IMR-90 (cell line): ENCODE data around the gene PIM3. TPM values are rescaled to one million over a fixed set of nuclear protein-coding genes. Genes with fewer than 3 reads are reported as not detected.
"Not testable (repeated sequence)": the region's sequence is repeated elsewhere in the genome, so short reads cannot be mapped to it uniquely, and the experiment has no call there.

Experiments
- ATAC-seq: fragments of 200-7000 bp; cut with Tn5 transposase; 2 replicates; pipeline ENCODE4 v1.9.1; 2020; ENCODE audit warnings: low read depth, mild to moderate bottlenecking, moderate library complexity
- BruUV-seq: library from RNA; stranded (reverse); fragments of 400-500 nt; replicated peaks from 2 replicates; lab custom pipeline; 2021; lab: Mats Ljungman, UMichigan
- CTCF ChIA-PET: fragments of 300-600 bp; formaldehyde crosslinking; extraction: SDS; loops from one replicate; lab custom pipeline; 2021; ENCODE audit warnings: antibody characterized with exemption; lab: Yijun Ruan, JAX
- POLR2A ChIA-PET: fragments of 300-600 bp; sonication (Branson Sonifier 250); formaldehyde crosslinking; loops from one replicate; lab custom pipeline; 2022; ENCODE audit warnings: antibody characterized with exemption; ENCODE audit not compliant: unreplicated experiment; lab: Charles Lee
- DNase-seq: peaks from one replicate; pipeline ENCODE4 v3.0.0; 2013
- H2AFZ ChIP-seq: replicated peaks from 2 replicates; pipeline ENCODE3; 2013; ENCODE audit warnings: low read length, mild to moderate bottlenecking; ENCODE audit not compliant: poor library complexity
- H2AK5ac ChIP-seq: 2 replicates; pipeline ENCODE4 v1.6.1; 2013; ENCODE audit warnings: low read depth, low read length, inconsistent platforms
- H2AK9ac ChIP-seq: replicated peaks from 2 replicates; pipeline ENCODE3; 2013; ENCODE audit warnings: mild to moderate bottlenecking, low read depth, low read length, moderate library complexity; ENCODE audit not compliant: poor library complexity
- H2BK120ac ChIP-seq: 2 replicates; pipeline ENCODE4 v1.6.1; 2013; ENCODE audit warnings: low read depth, low read length, inconsistent platforms
- H2BK15ac ChIP-seq: 3 replicates; pipeline ENCODE4 v1.6.1; 2013; ENCODE audit warnings: low read depth, low read length, inconsistent platforms
- H2BK20ac ChIP-seq: 2 replicates; pipeline ENCODE4 v1.6.1; 2013; ENCODE audit warnings: low read depth, mild to moderate bottlenecking, inconsistent platforms, low read length, moderate library complexity
- H2BK5ac ChIP-seq: 2 replicates; pipeline ENCODE4 v1.6.1; 2013; ENCODE audit warnings: mild to moderate bottlenecking, low read depth, low read length, inconsistent platforms; ENCODE audit not compliant: poor library complexity, severe bottlenecking
- H3K14ac ChIP-seq: replicated peaks from 2 replicates; pipeline ENCODE4 v1.6.1; 2013; ENCODE audit warnings: low read depth, low read length, inconsistent platforms
- H3K18ac ChIP-seq: 2 replicates; pipeline ENCODE4 v1.6.1; 2013; ENCODE audit warnings: low read depth, low read length, control low read depth
- H3K23ac ChIP-seq: 2 replicates; pipeline ENCODE4 v1.6.1; 2013; ENCODE audit warnings: low read depth, low read length, inconsistent platforms
- H3K27ac ChIP-seq: 2 replicates; pipeline ENCODE4 v1.5.1; 2013; ENCODE audit warnings: mild to moderate bottlenecking, control low read depth, low read length; ENCODE audit not compliant: insufficient read depth
- H3K27me3 ChIP-seq: 2 replicates; pipeline ENCODE4 v1.6.1; 2013; ENCODE audit warnings: low read length; ENCODE audit not compliant: control insufficient read depth, insufficient read depth
- H3K36me3 ChIP-seq: 2 replicates; pipeline ENCODE4 v1.6.1; 2013; ENCODE audit warnings: low read length, mixed read lengths; ENCODE audit not compliant: control insufficient read depth, insufficient read depth
- H3K4ac ChIP-seq: 2 replicates; pipeline ENCODE4 v1.6.1; 2013; ENCODE audit warnings: low read depth, low read length, inconsistent platforms
- H3K4me1 ChIP-seq: 2 replicates; pipeline ENCODE4 v1.6.1; 2013; ENCODE audit warnings: low read length, mixed read lengths; ENCODE audit not compliant: control insufficient read depth, insufficient read depth
- H3K4me2 ChIP-seq: 2 replicates; pipeline ENCODE4 v1.6.1; 2013; ENCODE audit warnings: low read depth, mild to moderate bottlenecking, control low read depth, low read length, moderate library complexity
- H3K4me3 ChIP-seq: 2 replicates; pipeline ENCODE4 v1.5.1; 2013; ENCODE audit warnings: low read depth, mild to moderate bottlenecking, control low read depth, low read length, moderate library complexity; ENCODE audit not compliant: insufficient read depth
- H3K56ac ChIP-seq: 2 replicates; pipeline ENCODE4 v1.6.1; 2013; ENCODE audit warnings: low read length, inconsistent platforms; ENCODE audit not compliant: insufficient read depth; ENCODE audit errors: extremely low read depth
- H3K79me1 ChIP-seq, 2 experiments: 2 replicates each; pipeline ENCODE4 v1.6.1; 2013; ENCODE audit warnings: low read length in 2 of 2, inconsistent platforms in 1 of 2, low read depth in 1 of 2
- H3K9ac ChIP-seq: 2 replicates; pipeline ENCODE4 v1.6.1; 2013; ENCODE audit warnings: low read depth, low read length, control low read depth
- H3K9me1 ChIP-seq: 2 replicates; pipeline ENCODE4 v1.6.1; 2013; ENCODE audit warnings: low read length, inconsistent platforms; ENCODE audit not compliant: insufficient read depth
- H3K9me3 ChIP-seq: 2 replicates; pipeline ENCODE4 v1.6.1; 2013; ENCODE audit warnings: low read length; ENCODE audit not compliant: control insufficient read depth, insufficient read depth
- H4K20me1 ChIP-seq: 2 replicates; pipeline ENCODE4 v1.6.1; 2013; ENCODE audit warnings: low read length, inconsistent platforms; ENCODE audit not compliant: insufficient read depth
- H4K5ac ChIP-seq: 2 replicates; pipeline ENCODE4 v1.6.1; 2013; ENCODE audit warnings: mild to moderate bottlenecking, low read depth, low read length, control low read depth
- H4K8ac ChIP-seq, 2 experiments: 2 replicates each; pipeline ENCODE4 v1.6.1; 2013; ENCODE audit warnings: low read depth in 2 of 2, low read length in 2 of 2, control low read depth in 1 of 2, inconsistent platforms in 1 of 2
- H4K91ac ChIP-seq: 2 replicates; pipeline ENCODE4 v1.6.1; 2013; ENCODE audit warnings: low read depth, low read length, inconsistent platforms; ENCODE audit not compliant: insufficient read depth
- NFE2L2 ChIP-seq: fragments of 150-350 bp; IDR thresholded peaks from 2 replicates; pipeline ENCODE4 v1.6.1; 2016; ENCODE audit warnings: low read depth, mild to moderate bottlenecking, low read length
- POLR2A ChIP-seq: IDR thresholded peaks from 2 replicates; pipeline ENCODE4 v1.6.1; 2012; ENCODE audit warnings: mild to moderate bottlenecking, low read depth, low read length
- RAD21 ChIP-seq: IDR thresholded peaks from 2 replicates; pipeline ENCODE4 v1.6.1; 2012; ENCODE audit warnings: low read length, improper control_type of control experiment
- SMC3 ChIP-seq: fragments of 150-350 bp; IDR thresholded peaks from 2 replicates; pipeline ENCODE4 v1.6.1; 2016; ENCODE audit warnings: low read depth, mild to moderate bottlenecking, antibody characterized with exemption, low read length, moderate library complexity
- WGBS, 2 experiments: methylation state at CpG; one replicate each; pipeline versions ENCODE4 v1.1.5 to v1.1.7; 2013; ENCODE audit warnings: missing lambda C conversion rate in 2 of 2; ENCODE audit not compliant: insufficient read length in 1 of 2; ENCODE audit errors: extremely low coverage in 2 of 2; 5-methylcytosine and 5-hydroxymethylcytosine counted together
- dilution Hi-C: fragments of 300-500 bp; cut with HindIII; formaldehyde crosslinking; loops from one replicate; pipeline ENCODE4 v1.14.3; 2018; ENCODE audit warnings: low sequenced_read_pairs; ENCODE audit not compliant: unreplicated experiment
- in situ Hi-C: fragments of 300-500 bp; cut with MboI; formaldehyde crosslinking; loops from 3 replicates; pipeline ENCODE4 v1.14.3; 2019; ENCODE audit warnings: low sequenced_read_pairs, inconsistent platforms, mixed read lengths
- intact Hi-C: fragments of 100-400 bp; cut with micrococcal nuclease; formaldehyde crosslinking; loops from 2 replicates; pipeline ENCODE4 v1.10.0; 2022
- polyA plus RNA-seq, 3 experiments: library from polyadenylated mRNA; depleted of rRNA; stranded (reverse); fragments of >200 nt; gene quantifications; 2 replicates each; pipeline ENCODE4 v1.2.3, GENCODE V29; 2012; ENCODE audit warnings: low replicate concordance in 1 of 3
- total RNA-seq: library from RNA; depleted of rRNA; stranded (reverse); fragments of >200 nt; gene quantifications from 2 replicates; pipeline ENCODE4 v1.2.3, GENCODE V29; 2012

Gene PIM3
- total and polyA plus RNA-seq, 2 of the 4 experiments (the other 2 are of a cell fraction) = 8.6 to 24.7 TPM

- TF ChIP-seq POLR2A = no peak
- no peak for TF ChIP-seq SMC3
- no peak for TF ChIP-seq RAD21
- TF ChIP-seq NFE2L2 = no peak
- Histone ChIP-seq H3K4me2 (no peak overlapping the region), H3K4ac (no peak overlapping the region), H3K18ac (no peak overlapping the region), H3K27ac (no peak overlapping the region), H4K91ac (no peak overlapping the region), H3K4me3 (no peak overlapping the region), H3K56ac (no peak overlapping the region), H2BK15ac (no peak overlapping the region), H3K9me3 (peaks cover 16% of the 10 kb centered on the region), H4K20me1 (no peaks in the 10 kb centered on the region), H3K36me3 (no peaks in the 10 kb centered on the region), H3K9ac (no peak overlapping the region), H3K27me3 (peaks cover 21% of the 10 kb centered on the region), H3K79me1 (no peaks in the 10 kb centered on the region), H2AFZ (no peak overlapping the region), H3K23ac (no peak overlapping the region), H4K8ac (no peak overlapping the region), H2BK120ac (no peak overlapping the region), H2BK20ac (no peak overlapping the region), H3K14ac (no peak overlapping the region), H4K5ac (no peak overlapping the region), H3K9me1 (no peaks in the 10 kb centered on the region), H3K4me1 (no peaks in the 10 kb centered on the region; the same call in 1 of the 2 replicates), H2AK5ac (no peak overlapping the region), H2BK5ac (no peak overlapping the region), H2AK9ac (no peak overlapping the region)
- BruUV-seq = no TSS peak
- intact Hi-C loops (no loop called here), dilution Hi-C loops (no loop called here), in situ Hi-C loops (no loop called here)
- WGBS, 2 experiments = no CpG with 5 or more reads among the region's 2 CpGs
- no peak for DNase-seq
- no peak for ATAC-seq
- CTCF ChIA-PET = no interaction called here
- POLR2A ChIA-PET = no interaction called here
These were observed 25.8 kb downstream of the PIM3 start for GRCh38 chr22:49986325-49986724.

GRCh38 chr22:49989826-49990225, 29.3 kb downstream of the PIM3 start:
- H3K4me2 ChIP-seq, H2BK5ac ChIP-seq, H2BK15ac ChIP-seq, H3K9ac ChIP-seq, H3K14ac ChIP-seq, H3K27me3 ChIP-seq, H3K79me1 ChIP-seq, H3K18ac ChIP-seq, H4K20me1 ChIP-seq, H3K27ac ChIP-seq, CTCF ChIA-PET, H3K56ac ChIP-seq, H4K5ac ChIP-seq, BruUV-seq, in situ Hi-C loops, H2BK120ac ChIP-seq, ATAC-seq, H4K91ac ChIP-seq, H3K4me3 ChIP-seq, H4K8ac ChIP-seq, DNase-seq, H3K9me1 ChIP-seq, H3K23ac ChIP-seq, H2AK9ac ChIP-seq, POLR2A ChIA-PET, dilution Hi-C loops, H3K4me1 ChIP-seq, H2AK5ac ChIP-seq, H2BK20ac ChIP-seq, H2AFZ ChIP-seq, H3K4ac ChIP-seq, H3K36me3 ChIP-seq, intact Hi-C loops: not testable (repeated sequence)
- 82% methylated on average over 11 of the region's 24 CpGs; no CpG with 5 or more reads in 1 of the 2 experiments for WGBS, 2 experiments
- H3K9me3 ChIP-seq = peaks cover 21% of the 10 kb centered on the region
